Stimulated activated CD4-positive, alpha-beta T cell treated with anti-CD3 and anti-CD28 coated beads, Interleukin-4, amount 100 ng/mL, for 24 hours (primary cell): ENCODE results near the gene CSE1L.
"Not testable (repeated sequence)": the region's sequence is repeated elsewhere in the genome, so short reads cannot be mapped to it uniquely, and the experiment has no call there.

Experiments used
- DNase-seq: peaks from one replicate; pipeline ENCODE4 v3.0.0-alpha.2; 2020

The CSE1L gene

GRCh38 chr20:49074521-49074920 lies 28.4 kb downstream of the CSE1L start:
- DNase-seq, result no peak

- DNase-seq, result no peak
These were observed 32.2 kb downstream of the CSE1L start for GRCh38 chr20:49078310-49078709.

GRCh38 chr20:49082295-49082694 lies 36.2 kb downstream of the CSE1L start:
- DNase-seq, result not testable (repeated sequence)

- DNase-seq, result no peak
These were observed 45.0 kb downstream of the CSE1L start for GRCh38 chr20:49091104-49091503.

- DNase-seq, result no peak
These were observed 45.6 kb downstream of the CSE1L start for GRCh38 chr20:49091762-49092161.

- DNase-seq, result no peak
These were observed 50.2 kb downstream of the CSE1L start for GRCh38 chr20:49096203-49096730.

- DNase-seq, result no peak
These were observed 51.0 kb downstream of the CSE1L start for GRCh38 chr20:49097159-49097558.

GRCh38 chr20:49098136-49098535 lies 52.0 kb downstream of the CSE1L start:
- no peak for DNase-seq

GRCh38 chr20:49099011-49099410 lies 52.9 kb downstream of the CSE1L start:
- DNase-seq, result no peak

- DNase-seq, result not testable (repeated sequence)
These were observed 54.2 kb downstream of the CSE1L start for GRCh38 chr20:49100292-49100691.

GRCh38 chr20:49100972-49101371 lies 54.9 kb downstream of the CSE1L start:
- no peak for DNase-seq

GRCh38 chr20:49103019-49103418 lies 56.9 kb downstream of the CSE1L start:
- DNase-seq, result no peak

- DNase-seq, result no peak
These were observed 57.7 kb downstream of the CSE1L start for GRCh38 chr20:49103647-49104364.

GRCh38 chr20:49104365-49104648 lies 58.2 kb downstream of the CSE1L start:
- DNase-seq, result no peak

- not testable (repeated sequence) for DNase-seq
These were observed 59.0 kb downstream of the CSE1L start for GRCh38 chr20:49104979-49105547.

- DNase-seq, result no peak
These were observed 60.2 kb downstream of the CSE1L start for GRCh38 chr20:49106328-49106727.

- no peak for DNase-seq
These were observed 64.9 kb downstream of the CSE1L start for GRCh38 chr20:49110767-49111694.

- no peak for DNase-seq
These were observed 66.6 kb downstream of the CSE1L start for GRCh38 chr20:49112596-49113274.

GRCh38 chr20:49115564-49115963 lies 69.5 kb downstream of the CSE1L start:
- no peak for DNase-seq

- no peak for DNase-seq
These were observed 72.2 kb downstream of the CSE1L start for GRCh38 chr20:49118307-49118706.

- no peak for DNase-seq
These were observed 73.9 kb downstream of the CSE1L start for GRCh38 chr20:49119988-49120387.

- no peak for DNase-seq
These were observed 76.8 kb downstream of the CSE1L start for GRCh38 chr20:49122920-49123319.

- DNase-seq, result no peak
These were observed 77.9 kb downstream of the CSE1L start for GRCh38 chr20:49123982-49124381.
